ENCODE data around the gene DNAJC27. TPM values are rescaled to one million over a fixed set of nuclear protein-coding genes. Genes with fewer than 3 reads are reported as not detected.

DNAJC27 gene
- total RNA-seq, 1 experiment from 2014 or later: 5.1 TPM

DNA sequence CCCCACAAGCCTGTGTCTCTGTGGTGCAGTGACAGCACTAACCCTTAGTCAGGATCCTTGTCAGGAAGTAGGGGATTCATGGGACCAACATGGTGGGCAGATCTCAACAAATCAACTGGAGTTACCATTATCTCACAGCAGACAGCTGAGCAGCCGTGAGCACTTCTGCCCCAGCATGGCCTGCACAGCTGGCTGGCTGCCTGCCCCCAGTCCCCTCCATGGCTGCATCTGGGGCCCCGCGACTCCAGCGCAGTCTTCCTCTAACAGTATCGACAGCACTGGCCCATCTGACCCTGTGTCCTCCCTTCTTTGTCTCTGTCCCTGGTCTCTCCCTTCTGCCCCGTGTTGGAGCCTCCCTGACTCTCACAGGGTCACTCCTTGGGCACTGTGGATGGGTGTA is 47.0 kb downstream of the DNAJC27 start:
- Histone ChIP-seq H3K4me2 (ENCODE audit: insufficient read depth, insufficient read length, low read length) (no peak overlapping the region), H2BK12ac (ENCODE audit: insufficient read length, low read depth, low read length) (no peak overlapping the region), H3K14ac (ENCODE audit: insufficient read depth, low read length) (no peak overlapping the region), H2BK15ac (ENCODE audit: low read depth, low read length) (no peak overlapping the region), H2BK20ac (ENCODE audit: low read depth, low read length, poor library complexity, severe bottlenecking) (no peak overlapping the region), H3K9me3 (ENCODE audit: control insufficient read depth, low read depth, low read length) (no peaks in the 10 kb centered on the region), H4K91ac (ENCODE audit: insufficient read length, low read depth, low read length) (no peak overlapping the region), H3K18ac (ENCODE audit: insufficient read length, low read depth, low read length) (no peak overlapping the region), H3K23me2 (ENCODE audit: insufficient read length, low read depth, low read length, poor library complexity, severe bottlenecking) (no peaks in the 10 kb centered on the region), H3K27me3 (ENCODE audit: insufficient read depth, low read length) (no peaks in the 10 kb centered on the region), H2BK120ac (ENCODE audit: low read depth, low read length, poor library complexity, severe bottlenecking) (no peak overlapping the region), H3K79me1 (ENCODE audit: insufficient read depth, low read depth, low read length, poor library complexity, severe bottlenecking) (no peaks in the 10 kb centered on the region), H3K27ac (ENCODE audit: insufficient read length, low read depth, low read length) (no peak overlapping the region), H3T11ph (ENCODE audit: low read length) (no peak overlapping the region), H3K79me2 (ENCODE audit: insufficient read depth, low read length) (no peaks in the 10 kb centered on the region), H3K4ac (ENCODE audit: low read depth, low read length) (no peak overlapping the region), H2AFZ (ENCODE audit: low read length) (no peak overlapping the region), H3K4me1 (ENCODE audit: insufficient read depth, low read length) (no peaks in the 10 kb centered on the region; the same call in 1 of the 2 replicates), H4K8ac (replicated peaks; ENCODE audit: insufficient read length, low read depth, low read length) (no peak overlapping the region), H2BK5ac (ENCODE audit: insufficient read length, low read length) (no peak overlapping the region), H3K23ac (ENCODE audit: insufficient read length, low read depth, low read length) (no peak overlapping the region), H3K56ac (ENCODE audit: insufficient read length, low read depth, low read length) (no peak overlapping the region), H4K20me1 (ENCODE audit: control insufficient read depth, insufficient read depth, insufficient read length) (no peaks in the 10 kb centered on the region), H4K5ac (ENCODE audit: insufficient read length, low read depth, low read length) (no peak overlapping the region), H2AK5ac (ENCODE audit: insufficient read length, low read length) (no peak overlapping the region), H3K9ac (ENCODE audit: extremely low read depth, insufficient read length, low read length) (no peak overlapping the region)
- Mint-ChIP-seq H3K27ac (no peak overlapping the region), H3K27me3 (ENCODE audit: low read depth) (peaks cover 4% of the 10 kb centered on the region; the same call in 1 of the 2 replicates), H3K36me3 (ENCODE audit: insufficient read depth in 1 of 3, low read depth in 3 of 3) (no peaks in the 10 kb centered on the region), H3K4me1 (peaks cover 21 to 25% of the 10 kb centered on the region in 2 experiments), H3K9me3 (no peaks in the 10 kb centered on the region), H3K4me3 (no peak overlapping the region)
- TF ChIP-seq, protein P1, sequence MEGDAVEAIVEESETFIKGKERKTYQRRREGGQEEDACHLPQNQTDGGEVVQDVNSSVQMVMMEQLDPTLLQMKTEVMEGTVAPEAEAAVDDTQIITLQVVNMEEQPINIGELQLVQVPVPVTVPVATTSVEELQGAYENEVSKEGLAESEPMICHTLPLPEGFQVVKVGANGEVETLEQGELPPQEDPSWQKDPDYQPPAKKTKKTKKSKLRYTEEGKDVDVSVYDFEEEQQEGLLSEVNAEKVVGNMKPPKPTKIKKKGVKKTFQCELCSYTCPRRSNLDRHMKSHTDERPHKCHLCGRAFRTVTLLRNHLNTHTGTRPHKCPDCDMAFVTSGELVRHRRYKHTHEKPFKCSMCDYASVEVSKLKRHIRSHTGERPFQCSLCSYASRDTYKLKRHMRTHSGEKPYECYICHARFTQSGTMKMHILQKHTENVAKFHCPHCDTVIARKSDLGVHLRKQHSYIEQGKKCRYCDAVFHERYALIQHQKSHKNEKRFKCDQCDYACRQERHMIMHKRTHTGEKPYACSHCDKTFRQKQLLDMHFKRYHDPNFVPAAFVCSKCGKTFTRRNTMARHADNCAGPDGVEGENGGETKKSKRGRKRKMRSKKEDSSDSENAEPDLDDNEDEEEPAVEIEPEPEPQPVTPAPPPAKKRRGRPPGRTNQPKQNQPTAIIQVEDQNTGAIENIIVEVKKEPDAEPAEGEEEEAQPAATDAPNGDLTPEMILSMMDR (conservative IDR thresholded peaks at IDR 0.05): no peak
- DNase-seq: no peak
- no CpG with 5 or more reads among the region's 6 CpGs for WGBS (ENCODE audit: extremely low coverage, insufficient read length, low lambda C conversion rate)

Data from H9 (cell line).